K562 (cell line): Measurements from ENCODE around the gene CNOT1. TPM values are rescaled to one million over a fixed set of nuclear protein-coding genes. Genes with fewer than 3 reads are reported as not detected.

Experiments used
- BRD9 ChIP-seq: fragments of 450-650 bp; IDR thresholded peaks from 2 replicates; pipeline ENCODE4 v1.6.1; 2018; ENCODE audit warnings: low read depth; ENCODE audit not compliant: partially characterized antibody
- CCNT2 ChIP-seq: IDR thresholded peaks from 2 replicates; pipeline ENCODE4 v1.6.1; 2011; ENCODE audit warnings: borderline replicate concordance, low read depth, mild to moderate bottlenecking, moderate library complexity, mixed read lengths, low read length; ENCODE audit not compliant: insufficient read length; ENCODE audit errors: extremely low read depth
- GATAD2B ChIP-seq: fragments of 450-650 bp; IDR thresholded peaks from 2 replicates; pipeline ENCODE4 v1.6.1; 2017; ENCODE audit warnings: mild to moderate bottlenecking, borderline replicate concordance
- KLF6 ChIP-seq: fragments of 250-450 bp; sonication (Bioruptor Pico); IDR thresholded peaks from 2 replicates; pipeline ENCODE4 v1.4.0; 2020; ENCODE audit warnings: mild to moderate bottlenecking, moderate library complexity, borderline replicate concordance
- MIER1 ChIP-seq: fragments of 450-650 bp; IDR thresholded peaks from 2 replicates; pipeline ENCODE4 v1.6.1; 2016; ENCODE audit warnings: antibody characterized with exemption, mild to moderate bottlenecking, low read depth
- NCOR1 ChIP-seq: fragments of 450-650 bp; IDR thresholded peaks from 2 replicates; pipeline ENCODE4 v1.6.1; 2016; ENCODE audit warnings: mild to moderate bottlenecking, moderate library complexity
- NR2F6 ChIP-seq: fragments of 450-650 bp; formaldehyde crosslinking; IDR thresholded peaks from 2 replicates; pipeline ENCODE4 v1.4.0; 2020; ENCODE audit warnings: mild to moderate bottlenecking
- SAFB2 ChIP-seq: fragments of 200-400 bp; formaldehyde crosslinking; IDR thresholded peaks from 2 replicates; pipeline ENCODE4 v1.6.1; 2018; ENCODE audit warnings: borderline replicate concordance, low read length, low read depth, moderate library complexity; ENCODE audit not compliant: severe bottlenecking
- SPI1 ChIP-seq: IDR thresholded peaks from 2 replicates; pipeline ENCODE4 v1.6.1; 2011; ENCODE audit warnings: low read depth, low read length, control low read depth, borderline replicate concordance
- TEAD2 ChIP-seq: fragments of 450-650 bp; IDR thresholded peaks from 2 replicates; pipeline ENCODE4 v1.6.1; 2016; ENCODE audit warnings: missing genetic modification characterization, control low read depth, missing compliant biosample characterization
- THRAP3 ChIP-seq: fragments of 450-650 bp; IDR thresholded peaks from 2 replicates; pipeline ENCODE4 v1.6.1; 2016; ENCODE audit warnings: mild to moderate bottlenecking, inconsistent platforms, borderline replicate concordance
- ZKSCAN8 ChIP-seq: fragments of 200-800 bp; sonication (Bioruptor generic); IDR thresholded peaks from 2 replicates; pipeline ENCODE4 v1.6.1; 2016; ENCODE audit warnings: missing genetic modification characterization, missing compliant biosample characterization
- ZNF263 ChIP-seq: sonication (generic); formaldehyde crosslinking; IDR thresholded peaks from 2 replicates; pipeline ENCODE4 v1.8.0; 2022; ENCODE audit warnings: mild to moderate bottlenecking, missing genetic modification reagents, borderline replicate concordance
- ZNF766 ChIP-seq: fragments of 200-800 bp; sonication (Bioruptor generic); conservative IDR thresholded peaks from 2 replicates; pipeline ENCODE4 v1.6.1; 2016; ENCODE audit warnings: missing genetic modification characterization, missing compliant biosample characterization
- polyA plus RNA-seq, 8 experiments: library from polyadenylated mRNA; depleted of rRNA in 4 of 8; stranded (reverse) in 5 of 8; unstranded in 3 of 8; fragments of >200 nt; fragmentation: Nextera tagmentation in 2 of 8; fragmentation: Illumina TruSeq in 1 of 8; extraction: Ambion mirVana in 2 of 8; extraction: Trizol in 1 of 8; gene quantifications; 2 replicates each; pipeline versions ENCODE4 v1.2.1 to v1.2.3, GENCODE V29; 2011 to 2014; ENCODE audit warnings: inconsistent platforms in 1 of 8, missing spikeins in 1 of 8
- total RNA-seq, 7 experiments: library from RNA; depleted of rRNA in 6 of 7; stranded (reverse); fragments of >200 nt in 6 of 7; fragmentation: Illumina TruSeq in 2 of 7; extraction: Trizol in 2 of 7; gene quantifications; 2 replicates each; pipeline versions ENCODE4 v1.2.1 to v1.2.3, GENCODE V29; 2011 to 2021; ENCODE audit warnings: low replicate concordance in 1 of 7
- TF ChIP-seq, protein P1 (sequence below): fragments of 450-650 bp; IDR thresholded peaks from 2 replicates; pipeline ENCODE4 v1.7.0; 2016; ENCODE audit warnings: borderline replicate concordance
- TF ChIP-seq, protein P2 (sequence below): sonication (generic); formaldehyde crosslinking; IDR thresholded peaks from 2 replicates; pipeline ENCODE4 v1.9.0; 2022; ENCODE audit warnings: mild to moderate bottlenecking, missing genetic modification reagents
- TF ChIP-seq, protein P3 (sequence below): fragments of 250-450 bp; sonication (Bioruptor Pico); IDR thresholded peaks from 2 replicates; pipeline ENCODE4 v1.8.0; 2021; ENCODE audit warnings: mild to moderate bottlenecking, moderate library complexity
- TF ChIP-seq, protein P4 (sequence below): sonication (generic); formaldehyde crosslinking; IDR thresholded peaks from 2 replicates; pipeline ENCODE4 v1.8.1; 2023; ENCODE audit warnings: mild to moderate bottlenecking, missing genetic modification reagents
- TF ChIP-seq, protein P5 (sequence below): fragments of 450-650 bp; IDR thresholded peaks from one replicate; pipeline ENCODE4 v1.6.1; 2018; ENCODE audit warnings: mild to moderate bottlenecking, moderate library complexity; ENCODE audit not compliant: partially characterized antibody

CNOT1 gene
- total and polyA plus RNA-seq, 9 of the 15 experiments (the other 6 are each of a cell fraction or from before 2014, with no cell fraction given) = 110 to 270 (median 220) TPM

DNA sequence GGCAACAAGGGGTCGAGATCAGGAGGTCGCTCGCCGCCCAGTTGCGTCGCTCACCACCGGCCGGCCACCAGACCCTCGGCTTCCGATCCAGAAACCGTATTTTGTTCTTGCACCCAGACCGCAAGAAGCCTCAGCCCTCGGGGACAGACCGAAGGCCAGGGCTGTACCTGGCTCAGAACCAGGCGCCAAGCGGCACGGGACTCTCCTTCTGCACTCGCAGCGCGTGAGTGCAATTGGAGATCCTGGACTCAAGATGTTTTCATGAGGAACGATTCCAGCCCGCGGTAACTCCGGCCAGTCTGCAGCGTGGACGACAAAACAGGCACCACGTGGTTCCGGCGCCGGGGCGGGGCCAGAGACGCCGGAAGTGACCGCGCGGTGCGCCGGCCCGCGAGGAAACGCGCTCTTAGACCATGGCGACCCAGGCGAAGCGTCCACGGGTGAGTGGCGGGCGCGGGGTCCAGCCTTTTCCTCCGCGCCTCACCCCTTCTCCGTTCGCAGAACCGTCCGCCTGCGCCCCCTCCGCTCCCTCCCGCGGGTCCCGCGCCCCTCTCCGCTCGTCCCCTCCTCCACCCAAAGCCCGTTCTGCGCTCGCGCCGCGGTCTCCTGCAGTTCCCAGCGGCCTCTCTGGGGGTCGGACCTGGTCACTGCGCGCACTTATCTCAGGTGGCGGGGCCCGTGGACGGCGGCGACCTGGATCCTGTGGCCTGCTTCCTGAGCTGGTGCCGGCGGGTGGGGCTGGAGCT lies 114.3 kb downstream of the CNOT1 start, which contains the start of gene SETD6 (continued):
- TF ChIP-seq, protein P1, sequence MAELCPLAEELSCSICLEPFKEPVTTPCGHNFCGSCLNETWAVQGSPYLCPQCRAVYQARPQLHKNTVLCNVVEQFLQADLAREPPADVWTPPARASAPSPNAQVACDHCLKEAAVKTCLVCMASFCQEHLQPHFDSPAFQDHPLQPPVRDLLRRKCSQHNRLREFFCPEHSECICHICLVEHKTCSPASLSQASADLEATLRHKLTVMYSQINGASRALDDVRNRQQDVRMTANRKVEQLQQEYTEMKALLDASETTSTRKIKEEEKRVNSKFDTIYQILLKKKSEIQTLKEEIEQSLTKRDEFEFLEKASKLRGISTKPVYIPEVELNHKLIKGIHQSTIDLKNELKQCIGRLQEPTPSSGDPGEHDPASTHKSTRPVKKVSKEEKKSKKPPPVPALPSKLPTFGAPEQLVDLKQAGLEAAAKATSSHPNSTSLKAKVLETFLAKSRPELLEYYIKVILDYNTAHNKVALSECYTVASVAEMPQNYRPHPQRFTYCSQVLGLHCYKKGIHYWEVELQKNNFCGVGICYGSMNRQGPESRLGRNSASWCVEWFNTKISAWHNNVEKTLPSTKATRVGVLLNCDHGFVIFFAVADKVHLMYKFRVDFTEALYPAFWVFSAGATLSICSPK = no peak
- TF ChIP-seq TEAD2 (no peak), KLF6 (CRISPR knock-in tag) (no peak), NR2F6 (CRISPR knock-in tag) (no peak), THRAP3 (no peak), ZNF263 (CRISPR knock-in tag) (no peak), MIER1 (no peak), ZKSCAN8 (CRISPR knock-in tag) (no peak), BRD9 (no peak), GATAD2B (no peak), SPI1 (no peak), CCNT2 (peak; percentile 32), NCOR1 (no peak), SAFB2 (no peak), ZNF766 (CRISPR knock-in tag) (no peak)
- TF ChIP-seq, protein P2, sequence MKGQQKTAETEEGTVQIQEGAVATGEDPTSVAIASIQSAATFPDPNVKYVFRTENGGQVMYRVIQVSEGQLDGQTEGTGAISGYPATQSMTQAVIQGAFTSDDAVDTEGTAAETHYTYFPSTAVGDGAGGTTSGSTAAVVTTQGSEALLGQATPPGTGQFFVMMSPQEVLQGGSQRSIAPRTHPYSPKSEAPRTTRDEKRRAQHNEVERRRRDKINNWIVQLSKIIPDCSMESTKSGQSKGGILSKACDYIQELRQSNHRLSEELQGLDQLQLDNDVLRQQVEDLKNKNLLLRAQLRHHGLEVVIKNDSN (CRISPR knock-in tag) = peak; percentile 96
- TF ChIP-seq, protein P3, sequence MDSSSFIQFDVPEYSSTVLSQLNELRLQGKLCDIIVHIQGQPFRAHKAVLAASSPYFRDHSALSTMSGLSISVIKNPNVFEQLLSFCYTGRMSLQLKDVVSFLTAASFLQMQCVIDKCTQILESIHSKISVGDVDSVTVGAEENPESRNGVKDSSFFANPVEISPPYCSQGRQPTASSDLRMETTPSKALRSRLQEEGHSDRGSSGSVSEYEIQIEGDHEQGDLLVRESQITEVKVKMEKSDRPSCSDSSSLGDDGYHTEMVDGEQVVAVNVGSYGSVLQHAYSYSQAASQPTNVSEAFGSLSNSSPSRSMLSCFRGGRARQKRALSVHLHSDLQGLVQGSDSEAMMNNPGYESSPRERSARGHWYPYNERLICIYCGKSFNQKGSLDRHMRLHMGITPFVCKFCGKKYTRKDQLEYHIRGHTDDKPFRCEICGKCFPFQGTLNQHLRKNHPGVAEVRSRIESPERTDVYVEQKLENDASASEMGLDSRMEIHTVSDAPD (CRISPR knock-in tag) = no peak
- TF ChIP-seq, protein P4, sequence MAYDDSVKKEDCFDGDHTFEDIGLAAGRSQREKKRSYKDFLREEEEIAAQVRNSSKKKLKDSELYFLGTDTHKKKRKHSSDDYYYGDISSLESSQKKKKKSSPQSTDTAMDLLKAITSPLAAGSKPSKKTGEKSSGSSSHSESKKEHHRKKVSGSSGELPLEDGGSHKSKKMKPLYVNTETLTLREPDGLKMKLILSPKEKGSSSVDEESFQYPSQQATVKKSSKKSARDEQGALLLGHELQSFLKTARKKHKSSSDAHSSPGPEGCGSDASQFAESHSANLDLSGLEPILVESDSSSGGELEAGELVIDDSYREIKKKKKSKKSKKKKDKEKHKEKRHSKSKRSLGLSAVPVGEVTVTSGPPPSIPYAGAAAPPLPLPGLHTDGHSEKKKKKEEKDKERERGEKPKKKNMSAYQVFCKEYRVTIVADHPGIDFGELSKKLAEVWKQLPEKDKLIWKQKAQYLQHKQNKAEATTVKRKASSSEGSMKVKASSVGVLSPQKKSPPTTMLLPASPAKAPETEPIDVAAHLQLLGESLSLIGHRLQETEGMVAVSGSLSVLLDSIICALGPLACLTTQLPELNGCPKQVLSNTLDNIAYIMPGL (CRISPR knock-in tag) = no peak; the same call in 1 of the 2 replicates
- TF ChIP-seq, protein P5, sequence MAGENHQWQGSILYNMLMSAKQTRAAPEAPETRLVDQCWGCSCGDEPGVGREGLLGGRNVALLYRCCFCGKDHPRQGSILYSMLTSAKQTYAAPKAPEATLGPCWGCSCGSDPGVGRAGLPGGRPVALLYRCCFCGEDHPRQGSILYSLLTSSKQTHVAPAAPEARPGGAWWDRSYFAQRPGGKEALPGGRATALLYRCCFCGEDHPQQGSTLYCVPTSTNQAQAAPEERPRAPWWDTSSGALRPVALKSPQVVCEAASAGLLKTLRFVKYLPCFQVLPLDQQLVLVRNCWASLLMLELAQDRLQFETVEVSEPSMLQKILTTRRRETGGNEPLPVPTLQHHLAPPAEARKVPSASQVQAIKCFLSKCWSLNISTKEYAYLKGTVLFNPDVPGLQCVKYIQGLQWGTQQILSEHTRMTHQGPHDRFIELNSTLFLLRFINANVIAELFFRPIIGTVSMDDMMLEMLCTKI = no peak
